Panc1 (cell line): ENCODE results near the gene GFAP.

Source experiments
- CTCF ChIP-seq: fragments of 450-650 bp; IDR thresholded peaks from 2 replicates; pipeline ENCODE4 v1.5.1; 2017; ENCODE audit warnings: mild to moderate bottlenecking
- REST ChIP-seq, 2 experiments: IDR thresholded peaks; 2 replicates each; pipeline ENCODE4 v1.6.1; 2011 to 2012; ENCODE audit warnings: low read depth in 2 of 2, control low read depth in 1 of 2, low read length in 1 of 2, mild to moderate bottlenecking in 1 of 2, moderate library complexity in 1 of 2; ENCODE audit not compliant: insufficient read depth in 1 of 2
- SIN3A ChIP-seq: IDR thresholded peaks from 2 replicates; pipeline ENCODE4 v1.6.1; 2012; ENCODE audit warnings: low read depth, mild to moderate bottlenecking, low read length, moderate library complexity, borderline replicate concordance; ENCODE audit not compliant: insufficient read depth

- TF ChIP-seq CTCF = no peak
- TF ChIP-seq REST (IDR thresholded peaks at IDR 0.05; ENCODE audit: insufficient read depth in 1 of 2, low read depth in 2 of 2, low read length in 1 of 2) = no peak
- no peak for TF ChIP-seq SIN3A
Measured at GRCh38 chr17:44925731-44926697, 10.7 kb upstream of the GFAP start.
